Endothelial cell of umbilical vein (primary cell): ENCODE data around the gene TUBG2.
A peak's percentile ranks its signal among the peaks of the same experiment; 100 is the strongest.

Experiments used
- CTCF ChIP-seq, 2 donors: IDR thresholded peaks; 1 replicate in 1 of 2; 2 replicates in 1 of 2; pipeline ENCODE4 v1.5.1; 2011; ENCODE audit warnings: low read length in 2 of 2, mild to moderate bottlenecking in 2 of 2, moderate library complexity in 2 of 2, control low read depth in 1 of 2, inconsistent platforms in 1 of 2, low read depth in 1 of 2; ENCODE audit not compliant: insufficient read depth in 1 of 2; ENCODE audit errors: extremely low read depth in 1 of 2
- EZH2 ChIP-seq: IDR thresholded peaks from 2 replicates; pipeline ENCODE4 v1.6.1; 2012; ENCODE audit warnings: borderline replicate concordance, low read depth, mild to moderate bottlenecking, moderate library complexity, low read length, inconsistent platforms; ENCODE audit not compliant: severe bottlenecking
- POLR2A ChIP-seq: IDR thresholded peaks from 2 replicates; pipeline ENCODE4 v1.6.1; 2012; ENCODE audit warnings: low read depth, mild to moderate bottlenecking, control low read depth, low read length
- POLR2AphosphoS5 ChIP-seq: IDR thresholded peaks from 2 replicates; pipeline ENCODE4 v1.6.1; 2012; ENCODE audit warnings: low read depth, mild to moderate bottlenecking, control low read depth, low read length, moderate library complexity; ENCODE audit not compliant: insufficient read depth

GRCh38 chr17:42677012-42677857, 18.2 kb downstream of the TUBG2 start:
- peak; percentile 24 for TF ChIP-seq POLR2A
- no peak for TF ChIP-seq CTCF (IDR thresholded peaks at IDR 0.05; ENCODE audit: extremely low read depth in 1 of 2, insufficient read depth in 1 of 2, low read depth in 1 of 2, low read length in 2 of 2)
- no peak for TF ChIP-seq EZH2
- TF ChIP-seq POLR2AphosphoS5 = no peak
